Suprapubic skin (tissue), 3 donors: Measurements from ENCODE around the gene MAST4.

Source experiments
- CTCF ChIP-seq, 2 donors: fragments of 200-600 bp in 1 of 2; fragments of 450-650 bp in 1 of 2; sonication (generic) in 1 of 2; IDR thresholded peaks; one replicate each; pipeline ENCODE4 v1.5.1; 2016 to 2019; ENCODE audit warnings: antibody characterized with exemption in 2 of 2, mild to moderate bottlenecking in 1 of 2, moderate library complexity in 1 of 2
- POLR2AphosphoS5 ChIP-seq, 3 donors: sonication (generic); formaldehyde crosslinking; IDR thresholded peaks; one replicate each; pipeline ENCODE4 v1.6.1; 2017; ENCODE audit warnings: antibody characterized with exemption in 3 of 3

DNA sequence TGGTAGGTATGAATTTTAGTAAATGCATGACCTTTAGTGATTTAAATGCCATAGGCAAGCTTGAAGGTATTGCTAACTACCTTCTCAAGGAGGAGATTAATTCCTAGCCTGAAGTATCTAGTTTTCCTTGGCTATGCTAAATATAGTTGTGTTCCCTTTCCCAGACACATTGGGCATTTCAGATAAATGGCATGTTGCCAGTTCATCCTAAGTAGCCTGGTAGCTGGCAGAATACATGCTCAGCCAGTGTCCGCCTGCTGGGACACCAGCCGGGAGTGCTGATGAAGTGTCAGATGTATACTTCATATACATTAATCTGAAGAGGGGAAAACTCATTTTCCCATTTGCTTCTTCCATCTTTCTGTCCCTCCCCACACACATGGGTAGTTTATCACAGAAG, 196.9 kb downstream of the MAST4 start:
- no peak for TF ChIP-seq POLR2AphosphoS5 (IDR thresholded peaks at IDR 0.05)
- TF ChIP-seq CTCF (IDR thresholded peaks at IDR 0.05), result no peak
